Measurements from ENCODE around the gene HGFAC. TPM values are rescaled to one million over a fixed set of nuclear protein-coding genes. Genes with fewer than 3 reads are reported as not detected.

The HGFAC gene
- not detected for total RNA-seq

GRCh38 chr4:3441501-3442459 lies at the start of gene HGFAC:
TSS of gene HGFAC (plus strand) at chr4:3441968. CDS start at chr4:3442002, 34 bp downstream.

GRCh38 chr4:3462790-3463415 lies 21.1 kb downstream of the HGFAC start, which contains the start of gene DOK7:
TSS of gene DOK7 (plus strand) at chr4:3463306. CDS start at chr4:3463376, 70 bp downstream.

Other genes with a start within 250 kb of the HGFAC start
- gene MSANTD1, start 192.8 kb upstream of the HGFAC start, total RNA-seq = 1 to 10 TPM in 1 of 2 experiments, under 1 TPM in 1; 0.93 to 1.1 TPM
- gene RGS12, start 148.9 kb upstream of the HGFAC start, total RNA-seq = 10 to 100 TPM in 1 of 2 experiments, 1 to 10 TPM in 1; 9.8 to 11.4 TPM
- gene DOK7, start 21.3 kb downstream of the HGFAC start, total RNA-seq = not detected
- gene LRPAP1, start 90.5 kb downstream of the HGFAC start, total RNA-seq = 10 to 100 TPM; 57.7 to 60.6 TPM

Data from activated naive CD4-positive, alpha-beta T cell treated with anti-CD3 and anti-CD28 coated beads, Interleukin-2, amount 10 ng/mL, durations not matched to agents 5 hours and 36 hours (primary cell).